H9 (cell line): ENCODE data around the gene RNF227. TPM values are rescaled to one million over a fixed set of nuclear protein-coding genes. Genes with fewer than 3 reads are reported as not detected.

Experiments used
- DNase-seq: peaks from one replicate; pipeline ENCODE4 v3.0.0-alpha.2; 2017
- H2AFZ ChIP-seq: one replicate; pipeline ENCODE4 v1.6.1; 2013; ENCODE audit warnings: mild to moderate bottlenecking, low read length, control low read depth, moderate library complexity
- H2AK5ac ChIP-seq: 2 replicates; pipeline ENCODE4 v1.6.1; 2013; ENCODE audit warnings: low read length, control low read depth, mixed read lengths; ENCODE audit not compliant: insufficient read length
- H2BK120ac ChIP-seq: one replicate; pipeline ENCODE4 v1.6.1; 2013; ENCODE audit warnings: low read depth, mild to moderate bottlenecking, low read length, control low read depth, inconsistent platforms; ENCODE audit not compliant: poor library complexity, severe bottlenecking
- H2BK12ac ChIP-seq: 2 replicates; pipeline ENCODE4 v1.6.1; 2013; ENCODE audit warnings: low read length, control low read depth, mixed read lengths, low read depth; ENCODE audit not compliant: insufficient read length
- H2BK15ac ChIP-seq: 2 replicates; pipeline ENCODE4 v1.6.1; 2013; ENCODE audit warnings: low read depth, low read length, control low read depth
- H2BK20ac ChIP-seq: one replicate; pipeline ENCODE4 v1.6.1; 2013; ENCODE audit warnings: low read depth, mild to moderate bottlenecking, low read length, control low read depth, inconsistent platforms; ENCODE audit not compliant: poor library complexity, severe bottlenecking
- H2BK5ac ChIP-seq: 2 replicates; pipeline ENCODE4 v1.6.1; 2013; ENCODE audit warnings: low read length, control low read depth, mixed read lengths; ENCODE audit not compliant: insufficient read length
- H3K14ac ChIP-seq: 2 replicates; pipeline ENCODE4 v1.6.1; 2013; ENCODE audit warnings: low read length, control low read depth; ENCODE audit not compliant: insufficient read depth
- H3K18ac ChIP-seq: 2 replicates; pipeline ENCODE4 v1.6.1; 2013; ENCODE audit warnings: low read depth, mild to moderate bottlenecking, mixed read lengths, low read length, control low read depth; ENCODE audit not compliant: insufficient read length
- H3K23ac ChIP-seq: 2 replicates; pipeline ENCODE4 v1.6.1; 2013; ENCODE audit warnings: low read length, control low read depth, mixed read lengths, low read depth; ENCODE audit not compliant: insufficient read length
- H3K23me2 ChIP-seq: 2 replicates; pipeline ENCODE4 v1.6.1; 2013; ENCODE audit warnings: low read depth, mild to moderate bottlenecking, mixed read lengths, low read length, control low read depth; ENCODE audit not compliant: insufficient read length, poor library complexity, severe bottlenecking
- H3K27ac ChIP-seq: 2 replicates; pipeline ENCODE4 v1.5.1; 2013; ENCODE audit warnings: low read length, control low read depth, mixed read lengths, low read depth; ENCODE audit not compliant: insufficient read length
- H3K27me3 ChIP-seq: 2 replicates; pipeline ENCODE4 v1.6.1; 2013; ENCODE audit warnings: low read length, control low read depth, inconsistent platforms; ENCODE audit not compliant: insufficient read depth
- H3K4ac ChIP-seq: 2 replicates; pipeline ENCODE4 v1.6.1; 2013; ENCODE audit warnings: low read depth, mild to moderate bottlenecking, control low read depth, inconsistent platforms, low read length, moderate library complexity
- H3K4me1 ChIP-seq: 2 replicates; pipeline ENCODE4 v1.6.1; 2013; ENCODE audit warnings: low read length, control low read depth, inconsistent platforms; ENCODE audit not compliant: insufficient read depth
- H3K4me2 ChIP-seq: 2 replicates; pipeline ENCODE4 v1.6.1; 2013; ENCODE audit warnings: low read length, control low read depth, mixed read lengths; ENCODE audit not compliant: insufficient read length, insufficient read depth
- H3K56ac ChIP-seq: 2 replicates; pipeline ENCODE4 v1.6.1; 2013; ENCODE audit warnings: low read depth, mild to moderate bottlenecking, mixed read lengths, low read length, control low read depth; ENCODE audit not compliant: insufficient read length
- H3K79me1 ChIP-seq: 2 replicates; pipeline ENCODE4 v1.6.1; 2013; ENCODE audit warnings: low read depth, mild to moderate bottlenecking, moderate library complexity, low read length, control low read depth, inconsistent platforms; ENCODE audit not compliant: insufficient read depth, poor library complexity, severe bottlenecking
- H3K79me2 ChIP-seq: 2 replicates; pipeline ENCODE4 v1.6.1; 2013; ENCODE audit warnings: low read length, control low read depth, inconsistent platforms; ENCODE audit not compliant: insufficient read depth
- H3K9ac ChIP-seq: 2 replicates; pipeline ENCODE4 v1.6.1; 2013; ENCODE audit warnings: low read length, control low read depth, mixed read lengths; ENCODE audit not compliant: insufficient read length; ENCODE audit errors: extremely low read depth
- H3K9me3 ChIP-seq: one replicate; pipeline ENCODE4 v1.6.1; 2013; ENCODE audit warnings: low read depth, low read length, inconsistent platforms; ENCODE audit not compliant: control insufficient read depth
- H3T11ph ChIP-seq: one replicate; pipeline ENCODE4 v1.6.1; 2013; ENCODE audit warnings: mild to moderate bottlenecking, low read length, control low read depth, inconsistent platforms
- H4K20me1 ChIP-seq: one replicate; pipeline ENCODE4 v1.6.1; 2013; ENCODE audit not compliant: control insufficient read depth, insufficient read length, insufficient read depth
- H4K5ac ChIP-seq: 2 replicates; pipeline ENCODE4 v1.6.1; 2013; ENCODE audit warnings: low read depth, mild to moderate bottlenecking, mixed read lengths, low read length, control low read depth; ENCODE audit not compliant: insufficient read length
- H4K8ac ChIP-seq: replicated peaks from 2 replicates; pipeline ENCODE4 v1.6.1; 2013; ENCODE audit warnings: low read length, control low read depth, mixed read lengths, low read depth; ENCODE audit not compliant: insufficient read length
- H4K91ac ChIP-seq: 2 replicates; pipeline ENCODE4 v1.6.1; 2013; ENCODE audit warnings: low read depth, mild to moderate bottlenecking, moderate library complexity, mixed read lengths, low read length, control low read depth; ENCODE audit not compliant: insufficient read length
- H3K27ac Mint-ChIP-seq, 3 experiments: 2 replicates in 2 of 3; 3 replicates in 1 of 3; pipeline ENCODE4 v1.8.0; 2020 to 2021; ENCODE audit warnings: mixed read lengths in 3 of 3, mild to moderate bottlenecking in 1 of 3, moderate library complexity in 1 of 3
- H3K27me3 Mint-ChIP-seq: 2 replicates; pipeline ENCODE4 v1.8.0; 2021; ENCODE audit warnings: low read depth, mild to moderate bottlenecking, moderate library complexity, mixed read lengths
- H3K36me3 Mint-ChIP-seq, 3 experiments: 2 replicates in 2 of 3; 3 replicates in 1 of 3; pipeline ENCODE4 v1.8.0; 2020 to 2021; ENCODE audit warnings: low read depth in 3 of 3, mixed read lengths in 3 of 3; ENCODE audit not compliant: insufficient read depth in 1 of 3
- H3K4me1 Mint-ChIP-seq, 2 experiments: 2 replicates each; pipeline ENCODE4 v1.8.0; 2020; ENCODE audit warnings: mixed read lengths in 2 of 2
- H3K4me3 Mint-ChIP-seq, 2 experiments: 2 replicates in 1 of 2; 3 replicates in 1 of 2; pipeline ENCODE4 v1.8.0; 2020 to 2021; ENCODE audit warnings: mild to moderate bottlenecking in 2 of 2, mixed read lengths in 2 of 2, moderate library complexity in 1 of 2
- H3K9me3 Mint-ChIP-seq, 2 experiments: 2 replicates in 1 of 2; 3 replicates in 1 of 2; pipeline ENCODE4 v1.8.0; 2020; ENCODE audit warnings: mild to moderate bottlenecking in 2 of 2, mixed read lengths in 2 of 2, moderate library complexity in 1 of 2
- CTCF ChIP-seq: fragments of 200-600 bp; sonication (generic); conservative IDR thresholded peaks from 3 replicates; pipeline ENCODE4 v1.8.0; 2021; ENCODE audit warnings: antibody characterized with exemption, mild to moderate bottlenecking
- WGBS: extraction: QIAGEN DNeasy Blood & Tissue Kit; methylation state at CpG from one replicate; pipeline ENCODE4 v1.1.7; 2013; ENCODE audit warnings: missing lambda C conversion rate, low lambda C conversion rate, mixed read lengths; ENCODE audit not compliant: insufficient read length; ENCODE audit errors: extremely low coverage; 5-methylcytosine and 5-hydroxymethylcytosine counted together
- total RNA-seq: library from RNA; stranded (reverse); gene quantifications from 2 replicates; pipeline ENCODE4 v1.2.1, GENCODE V29; 2021

The RNF227 gene
- total RNA-seq, 1 experiment from 2014 or later: 1.9 TPM

GRCh38 chr17:7927596-7927995 lies 11.5 kb upstream of the RNF227 start:
- peaks cover 30% of the 10 kb centered on the region; the same call in 1 of the 2 replicates for H3K27me3 ChIP-seq
- H3K18ac ChIP-seq: no peak overlapping the region
- no peak overlapping the region for H3K56ac ChIP-seq
- no peaks in the 10 kb centered on the region; a peak in 2 of 7 replicates for H3K36me3 Mint-ChIP-seq
- no peaks in the 10 kb centered on the region for H3K79me2 ChIP-seq
- H4K91ac ChIP-seq: no peak overlapping the region
- no CpG with 5 or more reads among the region's 3 CpGs for WGBS
- H3K4ac ChIP-seq: no peak overlapping the region
- H3K27me3 Mint-ChIP-seq: peaks cover 70% of the 10 kb centered on the region
- no peak overlapping the region for H3K27ac ChIP-seq
- no peak overlapping the region for H4K5ac ChIP-seq
- no peaks in the 10 kb centered on the region for H3K4me1 ChIP-seq
- no peak overlapping the region for H2BK15ac ChIP-seq
- H2BK120ac ChIP-seq: no peak overlapping the region
- no peaks in the 10 kb centered on the region for H3K79me1 ChIP-seq
- no peak overlapping the region for H3K14ac ChIP-seq
- no peak overlapping the region for H3K4me2 ChIP-seq
- TF ChIP-seq CTCF: 0 out of 3 replicates have a peak, but pooled peaks have one; percentile 8
- H3K9me3 ChIP-seq: no peaks in the 10 kb centered on the region
- H3K9ac ChIP-seq: no peak overlapping the region
- H3T11ph ChIP-seq: no peak overlapping the region
- no peak overlapping the region for H3K4me3 Mint-ChIP-seq
- H2BK5ac ChIP-seq: no peak overlapping the region
- H3K23ac ChIP-seq: no peak overlapping the region
- no peaks in the 10 kb centered on the region for H4K20me1 ChIP-seq
- H4K8ac ChIP-seq: no peak overlapping the region
- H3K27ac Mint-ChIP-seq: no peak overlapping the region
- peaks cover 21 to 25% of the 10 kb centered on the region in 2 experiments for H3K4me1 Mint-ChIP-seq
- no peak overlapping the region for H2AFZ ChIP-seq
- no peak overlapping the region for H2BK12ac ChIP-seq
- no peaks in the 10 kb centered on the region for H3K9me3 Mint-ChIP-seq
- H2AK5ac ChIP-seq: no peak overlapping the region
- H3K23me2 ChIP-seq: peaks cover 9% of the 10 kb centered on the region
- peak; percentile 32 for DNase-seq
- no peak overlapping the region for H2BK20ac ChIP-seq
